H9 (cell line): Measurements from ENCODE around the gene BLOC1S3. TPM values are rescaled to one million over a fixed set of nuclear protein-coding genes. Genes with fewer than 3 reads are reported as not detected.

Source experiments
- DNase-seq: peaks from one replicate; pipeline ENCODE4 v3.0.0-alpha.2; 2017
- H2AFZ ChIP-seq: one replicate; pipeline ENCODE4 v1.6.1; 2013; ENCODE audit warnings: mild to moderate bottlenecking, low read length, control low read depth, moderate library complexity
- H2AK5ac ChIP-seq: 2 replicates; pipeline ENCODE4 v1.6.1; 2013; ENCODE audit warnings: low read length, control low read depth, mixed read lengths; ENCODE audit not compliant: insufficient read length
- H2BK120ac ChIP-seq: one replicate; pipeline ENCODE4 v1.6.1; 2013; ENCODE audit warnings: low read depth, mild to moderate bottlenecking, low read length, control low read depth, inconsistent platforms; ENCODE audit not compliant: poor library complexity, severe bottlenecking
- H2BK12ac ChIP-seq: 2 replicates; pipeline ENCODE4 v1.6.1; 2013; ENCODE audit warnings: low read length, control low read depth, mixed read lengths, low read depth; ENCODE audit not compliant: insufficient read length
- H2BK15ac ChIP-seq: 2 replicates; pipeline ENCODE4 v1.6.1; 2013; ENCODE audit warnings: low read depth, low read length, control low read depth
- H2BK20ac ChIP-seq: one replicate; pipeline ENCODE4 v1.6.1; 2013; ENCODE audit warnings: low read depth, mild to moderate bottlenecking, low read length, control low read depth, inconsistent platforms; ENCODE audit not compliant: poor library complexity, severe bottlenecking
- H2BK5ac ChIP-seq: 2 replicates; pipeline ENCODE4 v1.6.1; 2013; ENCODE audit warnings: low read length, control low read depth, mixed read lengths; ENCODE audit not compliant: insufficient read length
- H3K14ac ChIP-seq: 2 replicates; pipeline ENCODE4 v1.6.1; 2013; ENCODE audit warnings: low read length, control low read depth; ENCODE audit not compliant: insufficient read depth
- H3K18ac ChIP-seq: 2 replicates; pipeline ENCODE4 v1.6.1; 2013; ENCODE audit warnings: low read depth, mild to moderate bottlenecking, mixed read lengths, low read length, control low read depth; ENCODE audit not compliant: insufficient read length
- H3K23ac ChIP-seq: 2 replicates; pipeline ENCODE4 v1.6.1; 2013; ENCODE audit warnings: low read length, control low read depth, mixed read lengths, low read depth; ENCODE audit not compliant: insufficient read length
- H3K23me2 ChIP-seq: 2 replicates; pipeline ENCODE4 v1.6.1; 2013; ENCODE audit warnings: low read depth, mild to moderate bottlenecking, mixed read lengths, low read length, control low read depth; ENCODE audit not compliant: insufficient read length, poor library complexity, severe bottlenecking
- H3K27ac ChIP-seq: 2 replicates; pipeline ENCODE4 v1.5.1; 2013; ENCODE audit warnings: low read length, control low read depth, mixed read lengths, low read depth; ENCODE audit not compliant: insufficient read length
- H3K27me3 ChIP-seq: 2 replicates; pipeline ENCODE4 v1.6.1; 2013; ENCODE audit warnings: low read length, control low read depth, inconsistent platforms; ENCODE audit not compliant: insufficient read depth
- H3K4ac ChIP-seq: 2 replicates; pipeline ENCODE4 v1.6.1; 2013; ENCODE audit warnings: low read depth, mild to moderate bottlenecking, control low read depth, inconsistent platforms, low read length, moderate library complexity
- H3K4me1 ChIP-seq: 2 replicates; pipeline ENCODE4 v1.6.1; 2013; ENCODE audit warnings: low read length, control low read depth, inconsistent platforms; ENCODE audit not compliant: insufficient read depth
- H3K4me2 ChIP-seq: 2 replicates; pipeline ENCODE4 v1.6.1; 2013; ENCODE audit warnings: low read length, control low read depth, mixed read lengths; ENCODE audit not compliant: insufficient read length, insufficient read depth
- H3K56ac ChIP-seq: 2 replicates; pipeline ENCODE4 v1.6.1; 2013; ENCODE audit warnings: low read depth, mild to moderate bottlenecking, mixed read lengths, low read length, control low read depth; ENCODE audit not compliant: insufficient read length
- H3K79me1 ChIP-seq: 2 replicates; pipeline ENCODE4 v1.6.1; 2013; ENCODE audit warnings: low read depth, mild to moderate bottlenecking, moderate library complexity, low read length, control low read depth, inconsistent platforms; ENCODE audit not compliant: insufficient read depth, poor library complexity, severe bottlenecking
- H3K79me2 ChIP-seq: 2 replicates; pipeline ENCODE4 v1.6.1; 2013; ENCODE audit warnings: low read length, control low read depth, inconsistent platforms; ENCODE audit not compliant: insufficient read depth
- H3K9ac ChIP-seq: 2 replicates; pipeline ENCODE4 v1.6.1; 2013; ENCODE audit warnings: low read length, control low read depth, mixed read lengths; ENCODE audit not compliant: insufficient read length; ENCODE audit errors: extremely low read depth
- H3K9me3 ChIP-seq: one replicate; pipeline ENCODE4 v1.6.1; 2013; ENCODE audit warnings: low read depth, low read length, inconsistent platforms; ENCODE audit not compliant: control insufficient read depth
- H3T11ph ChIP-seq: one replicate; pipeline ENCODE4 v1.6.1; 2013; ENCODE audit warnings: mild to moderate bottlenecking, low read length, control low read depth, inconsistent platforms
- H4K20me1 ChIP-seq: one replicate; pipeline ENCODE4 v1.6.1; 2013; ENCODE audit not compliant: control insufficient read depth, insufficient read length, insufficient read depth
- H4K5ac ChIP-seq: 2 replicates; pipeline ENCODE4 v1.6.1; 2013; ENCODE audit warnings: low read depth, mild to moderate bottlenecking, mixed read lengths, low read length, control low read depth; ENCODE audit not compliant: insufficient read length
- H4K8ac ChIP-seq: replicated peaks from 2 replicates; pipeline ENCODE4 v1.6.1; 2013; ENCODE audit warnings: low read length, control low read depth, mixed read lengths, low read depth; ENCODE audit not compliant: insufficient read length
- H4K91ac ChIP-seq: 2 replicates; pipeline ENCODE4 v1.6.1; 2013; ENCODE audit warnings: low read depth, mild to moderate bottlenecking, moderate library complexity, mixed read lengths, low read length, control low read depth; ENCODE audit not compliant: insufficient read length
- H3K27ac Mint-ChIP-seq, 3 experiments: 2 replicates in 2 of 3; 3 replicates in 1 of 3; pipeline ENCODE4 v1.8.0; 2020 to 2021; ENCODE audit warnings: mixed read lengths in 3 of 3, mild to moderate bottlenecking in 1 of 3, moderate library complexity in 1 of 3
- H3K27me3 Mint-ChIP-seq: 2 replicates; pipeline ENCODE4 v1.8.0; 2021; ENCODE audit warnings: low read depth, mild to moderate bottlenecking, moderate library complexity, mixed read lengths
- H3K36me3 Mint-ChIP-seq, 3 experiments: 2 replicates in 2 of 3; 3 replicates in 1 of 3; pipeline ENCODE4 v1.8.0; 2020 to 2021; ENCODE audit warnings: low read depth in 3 of 3, mixed read lengths in 3 of 3; ENCODE audit not compliant: insufficient read depth in 1 of 3
- H3K4me1 Mint-ChIP-seq, 2 experiments: 2 replicates each; pipeline ENCODE4 v1.8.0; 2020; ENCODE audit warnings: mixed read lengths in 2 of 2
- H3K4me3 Mint-ChIP-seq, 2 experiments: 2 replicates in 1 of 2; 3 replicates in 1 of 2; pipeline ENCODE4 v1.8.0; 2020 to 2021; ENCODE audit warnings: mild to moderate bottlenecking in 2 of 2, mixed read lengths in 2 of 2, moderate library complexity in 1 of 2
- H3K9me3 Mint-ChIP-seq, 2 experiments: 2 replicates in 1 of 2; 3 replicates in 1 of 2; pipeline ENCODE4 v1.8.0; 2020; ENCODE audit warnings: mild to moderate bottlenecking in 2 of 2, mixed read lengths in 2 of 2, moderate library complexity in 1 of 2
- WGBS: extraction: QIAGEN DNeasy Blood & Tissue Kit; methylation state at CpG from one replicate; pipeline ENCODE4 v1.1.7; 2013; ENCODE audit warnings: missing lambda C conversion rate, low lambda C conversion rate, mixed read lengths; ENCODE audit not compliant: insufficient read length; ENCODE audit errors: extremely low coverage; 5-methylcytosine and 5-hydroxymethylcytosine counted together
- total RNA-seq: library from RNA; stranded (reverse); gene quantifications from 2 replicates; pipeline ENCODE4 v1.2.1, GENCODE V29; 2021
- TF ChIP-seq, protein P1 (sequence below): fragments of 200-600 bp; sonication (generic); conservative IDR thresholded peaks from 3 replicates; pipeline ENCODE4 v1.8.0; 2021; ENCODE audit warnings: antibody characterized with exemption, mild to moderate bottlenecking

The BLOC1S3 gene
- total RNA-seq, 1 experiment from 2014 or later, result 9.2 TPM

DNA sequence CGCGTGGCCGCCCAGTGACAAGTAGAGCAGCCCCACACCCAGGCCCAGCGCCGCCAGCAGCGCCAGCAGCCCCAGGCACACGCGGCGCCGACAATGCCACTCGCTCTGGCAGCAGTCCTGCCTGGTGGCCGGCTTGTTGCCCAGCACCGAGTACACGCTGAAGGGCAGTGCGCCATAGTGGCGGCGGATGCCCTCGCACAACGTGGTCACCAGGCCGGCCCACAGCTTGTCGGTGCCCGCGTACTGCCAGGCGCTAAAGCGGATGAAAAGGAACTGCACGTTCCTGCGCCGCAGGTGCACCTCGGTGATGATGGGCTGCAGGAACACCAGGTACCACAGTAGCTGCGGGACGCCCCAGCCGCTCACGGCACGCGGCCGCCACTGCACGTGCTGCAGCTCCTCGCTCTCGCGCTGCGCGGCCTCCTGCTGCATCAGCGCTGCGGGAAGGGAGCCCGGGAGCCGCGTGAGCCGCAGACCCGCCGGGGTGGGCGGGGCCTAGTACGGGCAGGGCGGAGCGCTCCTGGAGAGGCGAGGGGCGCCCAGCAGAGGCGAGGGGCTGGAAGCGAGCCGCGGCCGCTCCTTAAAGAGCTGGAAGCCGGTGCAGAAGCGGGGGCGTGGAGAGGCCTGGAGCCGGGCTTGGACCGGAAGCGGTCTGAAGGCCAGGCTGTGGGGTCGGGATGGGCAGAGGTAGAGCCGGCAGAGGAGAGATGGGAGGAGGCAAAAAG lies 25.1 kb upstream of the BLOC1S3 start:
- Histone ChIP-seq H3K4me2 (peak overlapping the region; percentile 27), H2BK5ac (no peak overlapping the region), H3K18ac (peak overlapping the region; percentile 12), H3K4ac (no peak overlapping the region), H3K56ac (no peak overlapping the region), H3K79me2 (no peaks in the 10 kb centered on the region), H2BK20ac (no peak overlapping the region), H2BK120ac (no peak overlapping the region), H4K91ac (no peak overlapping the region), H2BK15ac (no peak overlapping the region), H3K27me3 (peaks cover 7% of the 10 kb centered on the region; the same call in 1 of the 2 replicates), H2AK5ac (no peak overlapping the region), H3K23me2 (no peaks in the 10 kb centered on the region), H3K23ac (no peak overlapping the region), H2AFZ (no peak overlapping the region), H3K9me3 (no peaks in the 10 kb centered on the region), H2BK12ac (no peak overlapping the region), H3K4me1 (no peaks in the 10 kb centered on the region), H4K8ac (no peak overlapping the region), H3K9ac (no peak overlapping the region), H3T11ph (no peak overlapping the region), H3K27ac (no peak overlapping the region), H3K79me1 (no peaks in the 10 kb centered on the region), H4K5ac (no peak overlapping the region), H3K14ac (no peak overlapping the region), H4K20me1 (no peaks in the 10 kb centered on the region)
- TF ChIP-seq, protein P1, sequence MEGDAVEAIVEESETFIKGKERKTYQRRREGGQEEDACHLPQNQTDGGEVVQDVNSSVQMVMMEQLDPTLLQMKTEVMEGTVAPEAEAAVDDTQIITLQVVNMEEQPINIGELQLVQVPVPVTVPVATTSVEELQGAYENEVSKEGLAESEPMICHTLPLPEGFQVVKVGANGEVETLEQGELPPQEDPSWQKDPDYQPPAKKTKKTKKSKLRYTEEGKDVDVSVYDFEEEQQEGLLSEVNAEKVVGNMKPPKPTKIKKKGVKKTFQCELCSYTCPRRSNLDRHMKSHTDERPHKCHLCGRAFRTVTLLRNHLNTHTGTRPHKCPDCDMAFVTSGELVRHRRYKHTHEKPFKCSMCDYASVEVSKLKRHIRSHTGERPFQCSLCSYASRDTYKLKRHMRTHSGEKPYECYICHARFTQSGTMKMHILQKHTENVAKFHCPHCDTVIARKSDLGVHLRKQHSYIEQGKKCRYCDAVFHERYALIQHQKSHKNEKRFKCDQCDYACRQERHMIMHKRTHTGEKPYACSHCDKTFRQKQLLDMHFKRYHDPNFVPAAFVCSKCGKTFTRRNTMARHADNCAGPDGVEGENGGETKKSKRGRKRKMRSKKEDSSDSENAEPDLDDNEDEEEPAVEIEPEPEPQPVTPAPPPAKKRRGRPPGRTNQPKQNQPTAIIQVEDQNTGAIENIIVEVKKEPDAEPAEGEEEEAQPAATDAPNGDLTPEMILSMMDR, result no peak
- WGBS, result no CpG with 5 or more reads among the region's 69 CpGs
- Mint-ChIP-seq H3K4me1 (peaks cover 13 to 30% of the 10 kb centered on the region in 2 experiments), H3K4me3 (peak overlapping the region; percentile 52 to 76), H3K36me3 (0 out of 7 replicates have a peak, but pooled peaks cover 0 to 2% (median 0%) of the 10 kb centered on the region in 3 experiments), H3K9me3 (no peaks in the 10 kb centered on the region; a peak in 1 of 5 replicates), H3K27me3 (peaks cover 70% of the 10 kb centered on the region), H3K27ac (no peak overlapping the region)
- DNase-seq, result peak; percentile 72
